ENCODE measurements around the gene C1QTNF6.
A peak's percentile ranks its signal among the peaks of the same experiment; 100 is the strongest.
"Not testable (repeated sequence)": the region's sequence is repeated elsewhere in the genome, so short reads cannot be mapped to it uniquely, and the experiment has no call there.

Gene C1QTNF6

DNA sequence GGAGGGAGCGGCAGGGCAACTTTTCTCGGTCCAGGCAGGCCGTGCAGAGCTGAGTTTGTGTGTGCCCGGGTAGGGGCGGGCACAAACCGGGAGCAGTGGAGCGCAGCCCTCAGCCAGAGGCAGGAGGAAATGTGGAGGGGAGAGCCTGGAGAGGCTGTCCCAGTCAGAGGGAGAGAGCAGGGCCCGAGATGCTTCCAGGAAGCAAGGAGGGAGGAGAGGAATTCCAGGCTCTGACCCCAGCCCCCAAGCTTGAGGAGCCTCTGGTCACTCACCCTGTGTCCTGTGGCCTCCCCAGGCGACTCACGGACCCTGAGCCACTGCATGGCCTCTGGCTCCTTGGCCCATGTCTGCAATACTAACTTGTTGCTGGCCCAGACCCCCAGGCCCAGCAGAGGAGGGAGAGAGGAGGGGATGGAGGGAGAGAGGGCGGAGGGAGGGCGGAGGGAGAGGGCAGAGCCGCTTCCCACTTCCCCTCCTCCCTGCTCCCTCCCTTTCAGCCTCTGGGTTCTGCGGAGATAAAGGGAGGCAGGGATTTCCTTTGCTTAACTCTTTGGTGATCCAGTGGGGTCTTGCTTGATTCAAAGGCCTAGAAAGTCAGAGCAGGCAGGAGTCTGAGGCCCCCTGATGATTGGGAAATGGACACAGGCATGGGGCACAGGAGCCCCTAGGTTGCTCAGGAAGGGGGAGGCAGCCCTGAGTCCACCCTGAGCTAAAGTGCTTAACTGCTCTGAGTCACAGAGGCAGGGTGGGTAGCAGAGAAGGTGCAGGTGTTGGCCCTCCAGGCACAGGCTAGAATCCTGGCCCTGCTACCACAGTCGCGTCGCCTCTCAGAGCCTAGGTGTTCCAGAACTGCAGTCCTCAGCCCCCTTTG, at the start of gene C1QTNF6:
Gene C1QTNF6 (minus strand): TSS at position 357 of the 871 bp plus-strand sequence. CDS start 34 bp downstream, at position 323.
- DNase-seq: no peak

GRCh38 chr22:37235897-37236607, 48.0 kb upstream of the C1QTNF6 start:
- DNase-seq: no peak

GRCh38 chr22:37234736-37235711, 47.0 kb upstream of the C1QTNF6 start:
- no peak for DNase-seq

GRCh38 chr22:37233751-37234631, 45.9 kb upstream of the C1QTNF6 start:
- peak in 1 of 2 donors; percentile 1 for DNase-seq

- not testable (repeated sequence) for DNase-seq
Observed at GRCh38 chr22:37233371-37233750, 45.3 kb upstream of the C1QTNF6 start.

- no peak for DNase-seq
Observed at GRCh38 chr22:37232140-37232998, 44.3 kb upstream of the C1QTNF6 start.

- peak; percentile 41 to 60 for DNase-seq
Observed at GRCh38 chr22:37231406-37232139, 43.5 kb upstream of the C1QTNF6 start.

GRCh38 chr22:37230673-37231405, 42.8 kb upstream of the C1QTNF6 start:
- DNase-seq: peak; percentile 49 to 76

- peak; percentile 89 to 91 for DNase-seq
Observed at GRCh38 chr22:37229805-37230672, 42.0 kb upstream of the C1QTNF6 start.

GRCh38 chr22:37229012-37229804, 41.2 kb upstream of the C1QTNF6 start:
- DNase-seq: peak; percentile 24 to 68

DNA sequence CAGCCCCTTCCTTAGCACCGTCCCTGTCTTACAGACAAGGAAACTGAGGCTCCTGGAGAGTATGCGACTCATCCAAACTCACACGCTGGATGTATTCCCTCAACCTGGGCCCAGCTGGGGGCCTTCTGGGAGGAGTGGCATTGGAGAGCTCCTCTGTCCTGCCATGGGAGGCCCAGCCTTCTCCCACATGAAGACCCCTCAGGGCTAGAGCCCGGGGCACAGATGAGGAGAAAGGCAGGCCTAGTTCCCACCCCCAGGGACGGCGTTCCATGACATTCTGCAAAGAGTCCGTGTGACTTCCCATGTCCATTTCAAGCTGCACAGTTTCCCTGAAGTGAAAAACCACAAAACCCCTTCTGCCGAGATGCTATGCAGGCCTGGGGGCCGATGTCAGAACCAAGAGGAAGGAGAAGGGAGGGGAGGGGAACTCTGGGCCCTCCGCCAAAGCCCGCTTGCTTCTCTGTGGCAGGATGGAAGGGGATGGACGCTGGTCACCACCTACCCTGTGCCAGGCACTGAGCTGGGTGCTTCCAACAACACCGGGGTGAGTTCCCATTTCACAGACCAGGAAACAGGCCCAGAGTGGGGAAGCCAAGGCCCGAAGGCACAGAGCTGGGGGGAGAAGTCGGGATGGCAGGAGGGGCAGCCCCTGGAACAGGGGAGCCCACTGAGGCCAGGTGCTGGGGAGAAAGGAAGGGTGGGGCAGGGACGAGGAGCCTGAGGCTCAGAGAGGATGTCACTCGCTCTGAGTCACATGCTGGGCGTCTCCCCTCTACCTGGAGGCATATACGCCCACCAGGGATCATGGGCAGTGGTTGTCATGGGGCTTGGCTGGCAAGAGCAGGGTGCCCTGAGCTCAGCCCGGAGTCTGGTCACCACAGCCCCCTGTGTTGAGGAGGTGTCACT, 40.3 kb upstream of the C1QTNF6 start:
- DNase-seq: peak; percentile 57 to 67

DNA sequence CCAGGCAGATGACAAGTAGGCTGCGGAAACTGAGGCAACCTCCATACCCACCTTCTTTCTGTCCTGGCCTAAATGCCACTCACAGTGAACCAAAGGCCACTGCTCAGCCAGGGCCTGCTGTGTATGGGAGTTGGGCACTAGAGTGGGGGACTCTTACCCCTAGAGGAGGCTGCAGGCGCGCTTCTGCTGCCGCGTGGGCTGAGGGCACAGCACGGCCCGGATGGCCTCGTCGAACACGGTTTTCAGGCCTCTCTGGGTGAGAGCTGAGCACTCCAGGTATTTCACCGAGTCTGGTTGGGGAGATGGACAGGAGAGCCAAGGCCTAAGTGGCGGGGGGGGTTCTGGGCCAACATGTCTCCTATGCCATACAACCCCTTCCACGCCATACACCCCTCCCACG, 38.5 kb upstream of the C1QTNF6 start:
- DNase-seq: no peak

GRCh38 chr22:37226087-37226486, 38.0 kb upstream of the C1QTNF6 start:
- peak in 1 of 2 donors; percentile 1 for DNase-seq

DNA sequence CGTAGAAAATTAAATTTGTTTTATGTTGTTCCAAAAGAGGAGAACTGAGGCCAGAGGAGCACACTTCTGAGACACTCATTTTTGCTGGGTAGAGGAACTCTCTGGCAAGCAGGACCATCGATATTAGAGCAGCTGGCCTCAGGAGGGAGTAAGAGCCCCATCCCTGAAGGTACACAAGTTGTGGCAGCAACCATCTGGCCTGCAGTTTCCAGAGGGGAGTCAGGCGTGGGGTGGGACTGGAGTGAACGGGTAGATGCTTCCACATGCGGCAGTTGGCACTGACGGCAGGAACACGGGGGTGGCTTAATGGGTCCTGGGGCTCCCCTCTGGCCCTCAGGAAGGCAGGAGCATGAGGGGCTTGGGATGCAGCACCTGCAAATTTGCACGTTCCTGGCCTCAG, 37.4 kb upstream of the C1QTNF6 start:
- peak in 1 of 2 donors; percentile 27 for DNase-seq

GRCh38 chr22:37224757-37225420, 36.8 kb upstream of the C1QTNF6 start:
- peak in 1 of 2 donors; percentile 1 for DNase-seq
